Endothelial cell of umbilical vein (primary cell): Measurements from ENCODE around the gene CCDC88B. TPM values are rescaled to one million over a fixed set of nuclear protein-coding genes. Genes with fewer than 3 reads are reported as not detected.

Experiments
- BruUV-seq: library from RNA; stranded (reverse); fragments of 400-500 nt; replicated peaks from 2 replicates; lab custom pipeline; 2021; lab: Mats Ljungman, UMichigan
- CTCF ChIA-PET: fragments of 300-600, 350-600 bp; sonication (Branson Sonifier 250); formaldehyde crosslinking; loops from one replicate; lab custom pipeline; 2021; ENCODE audit warnings: antibody characterized with exemption, inconsistent platforms; lab: Charles Lee
- POLR2A ChIA-PET: fragments of 300-600, 350-600 bp; sonication (Branson Sonifier 250); formaldehyde crosslinking; loops from one replicate; lab custom pipeline; 2021; ENCODE audit warnings: antibody characterized with exemption, inconsistent platforms; lab: Charles Lee
- DNase-seq: peaks from one replicate; pipeline ENCODE4 v3.0.0-alpha.2; 2011; ENCODE audit warnings: low read depth, low spot score
- FAIRE-seq: peaks from 2 replicates; lab custom pipeline; 2011; peaks lifted over from hg19 to GRCh38; lab: Jason Lieb, UNC
- H2AFZ ChIP-seq: 2 replicates; pipeline ENCODE4 v1.6.0; 2012; ENCODE audit warnings: low read depth, low read length, control low read depth, inconsistent platforms
- H3K27ac ChIP-seq: 2 replicates; pipeline ENCODE4 v1.5.1; 2011; ENCODE audit warnings: low read depth, mild to moderate bottlenecking, control low read depth, low read length, moderate library complexity; ENCODE audit not compliant: insufficient read depth
- H3K27me3 ChIP-seq, 2 experiments: 2 replicates each; pipeline versions ENCODE4 v1.6.0 to v1.6.1; 2011; ENCODE audit warnings: low read length in 2 of 2, mixed read lengths in 1 of 2; ENCODE audit not compliant: control insufficient read depth in 2 of 2, insufficient read depth in 2 of 2
- H3K36me3 ChIP-seq, 2 experiments: 2 replicates in 1 of 2; 3 replicates in 1 of 2; pipeline ENCODE4 v1.5.1; 2011; ENCODE audit warnings: low read length in 2 of 2, mild to moderate bottlenecking in 1 of 2, moderate library complexity in 1 of 2; ENCODE audit not compliant: control insufficient read depth in 2 of 2, insufficient read depth in 2 of 2; ENCODE audit errors: extremely low read depth in 1 of 2
- H3K4me1 ChIP-seq: 3 replicates; pipeline ENCODE4 v1.5.1; 2011; ENCODE audit warnings: mild to moderate bottlenecking, low read length; ENCODE audit not compliant: control insufficient read depth, insufficient read depth; ENCODE audit errors: extremely low read depth
- H3K4me2 ChIP-seq: 2 replicates; pipeline ENCODE4 v1.6.1; 2011; ENCODE audit warnings: low read length, control low read depth, mixed read lengths; ENCODE audit not compliant: insufficient read depth
- H3K4me3 ChIP-seq, 3 experiments: fragments of 200-600 bp in 1 of 3; sonication (generic), shearing (Covaris generic) in 1 of 3; replicated peaks in 1 of 3; 2 replicates each; pipeline ENCODE4 v1.5.1; 2011 to 2016; ENCODE audit warnings: control low read depth in 3 of 3, low read length in 3 of 3, mild to moderate bottlenecking in 2 of 3, inconsistent platforms in 1 of 3, low read depth in 1 of 3, moderate library complexity in 1 of 3; ENCODE audit not compliant: insufficient read depth in 1 of 3
- H3K79me2 ChIP-seq: 2 replicates; pipeline ENCODE4 v1.6.0; 2012; ENCODE audit warnings: low read length, inconsistent platforms; ENCODE audit not compliant: control insufficient read depth, insufficient read depth
- H3K9ac ChIP-seq: replicated peaks from 2 replicates; pipeline ENCODE3; 2011; ENCODE audit warnings: low read length, control low read depth; ENCODE audit not compliant: insufficient read depth; ENCODE audit errors: extremely low read depth
- H3K9me1 ChIP-seq: replicated peaks from 3 replicates; pipeline ENCODE4 v1.6.0; 2011; ENCODE audit warnings: mild to moderate bottlenecking, low read length; ENCODE audit not compliant: control insufficient read depth, insufficient read depth; ENCODE audit errors: extremely low read depth
- H3K9me3 ChIP-seq: replicated peaks from 2 replicates; pipeline ENCODE4 v1.5.1; 2012; ENCODE audit warnings: low read length, inconsistent platforms; ENCODE audit not compliant: control insufficient read depth, insufficient read depth
- H4K20me1 ChIP-seq: replicated peaks from 2 replicates; pipeline ENCODE3; 2011; ENCODE audit warnings: mild to moderate bottlenecking, low read length; ENCODE audit not compliant: control insufficient read depth, insufficient read depth; ENCODE audit errors: extremely low read depth
- GATA2 ChIP-seq: IDR thresholded peaks from 2 replicates; pipeline ENCODE4 v1.7.0; 2011; ENCODE audit warnings: low read depth, mild to moderate bottlenecking, moderate library complexity, mixed read lengths, low read length; ENCODE audit not compliant: insufficient read length, insufficient read depth
- JUN ChIP-seq: IDR thresholded peaks from 2 replicates; pipeline ENCODE4 v1.6.1; 2011; ENCODE audit warnings: borderline replicate concordance, low read depth; ENCODE audit not compliant: insufficient read length, insufficient read depth
- MAX ChIP-seq: IDR thresholded peaks from 2 replicates; pipeline ENCODE4 v1.6.1; 2011; ENCODE audit not compliant: insufficient read depth, insufficient read length
- MYC ChIP-seq: IDR thresholded peaks from one replicate; pipeline ENCODE4 v1.6.1; 2011; ENCODE audit warnings: mild to moderate bottlenecking, low read depth, low read length
- POLR2A ChIP-seq: IDR thresholded peaks from 2 replicates; pipeline ENCODE4 v1.6.1; 2012; ENCODE audit warnings: low read depth, mild to moderate bottlenecking, control low read depth, low read length
- dilution Hi-C: fragments of 300-500 bp; cut with MboI; formaldehyde crosslinking; loops from one replicate; pipeline ENCODE4 v1.15.0; 2019; ENCODE audit warnings: low sequenced_read_pairs; ENCODE audit not compliant: extremely low pct_ligation_motif_present
- intact Hi-C: fragments of 100-400 bp; cut with micrococcal nuclease; formaldehyde crosslinking; loops from one replicate; pipeline ENCODE4 v1.10.0; 2022
- polyA plus RNA-seq, 4 experiments: library from polyadenylated mRNA; depleted of rRNA in 3 of 4; stranded (reverse) in 3 of 4; unstranded in 1 of 4; fragments of >200 nt; gene quantifications; 2 replicates each; pipeline versions ENCODE4 v1.2.1 to v1.2.3, GENCODE V29; 2011 to 2012; ENCODE audit warnings: missing spikeins in 1 of 4
- total RNA-seq: library from RNA; stranded (reverse); gene quantifications from 2 replicates; pipeline ENCODE4 v1.2.3, GENCODE V29; 2021
- TF ChIP-seq, protein P1 (sequence below), 2 donors: IDR thresholded peaks; 1 replicate in 1 of 2; 2 replicates in 1 of 2; pipeline ENCODE4 v1.5.1; 2011; ENCODE audit warnings: low read length in 2 of 2, mild to moderate bottlenecking in 2 of 2, moderate library complexity in 2 of 2, control low read depth in 1 of 2, inconsistent platforms in 1 of 2, low read depth in 1 of 2; ENCODE audit not compliant: insufficient read depth in 1 of 2; ENCODE audit errors: extremely low read depth in 1 of 2

Gene CCDC88B
- total and polyA plus RNA-seq, 2 donors (not counting 3 experiments of a cell fraction or from before 2014, with no cell fraction given), result 1.8 to 2.7 TPM

- CTCF ChIA-PET, result interaction anchor here (0.6 to 1.2 kb wide), 6 partner anchors 9 to 53 kb away, joined by 3 to 6 read pairs (median 3); no protein-coding TSS in a partner anchor
- intact Hi-C loops, result no loop called here
- H3K4me3 ChIP-seq, result no peak overlapping the region
- H3K27me3 ChIP-seq, result peaks cover 0 to 5% of the 10 kb centered on the region in 2 experiments
- no peaks in the 10 kb centered on the region for H3K79me2 ChIP-seq
- BruUV-seq, result no TSS peak
- no peak overlapping the region for H3K4me2 ChIP-seq
- POLR2A ChIA-PET, result no interaction called here
- H3K27ac ChIP-seq, result no peak overlapping the region
- no peaks in the 10 kb centered on the region for H3K36me3 ChIP-seq
- no peaks in the 10 kb centered on the region for H4K20me1 ChIP-seq
- no peaks in the 10 kb centered on the region for H3K9me3 ChIP-seq
- H3K9ac ChIP-seq, result no peak overlapping the region
- no peaks in the 10 kb centered on the region for H3K4me1 ChIP-seq
- DNase-seq (no peak), FAIRE-seq (no peak)
- dilution Hi-C loops, result no loop called here
- H2AFZ ChIP-seq, result no peak overlapping the region
- TF ChIP-seq JUN, result no peak
- TF ChIP-seq MAX, result no peak
- no peak for TF ChIP-seq GATA2
- TF ChIP-seq, protein P1, sequence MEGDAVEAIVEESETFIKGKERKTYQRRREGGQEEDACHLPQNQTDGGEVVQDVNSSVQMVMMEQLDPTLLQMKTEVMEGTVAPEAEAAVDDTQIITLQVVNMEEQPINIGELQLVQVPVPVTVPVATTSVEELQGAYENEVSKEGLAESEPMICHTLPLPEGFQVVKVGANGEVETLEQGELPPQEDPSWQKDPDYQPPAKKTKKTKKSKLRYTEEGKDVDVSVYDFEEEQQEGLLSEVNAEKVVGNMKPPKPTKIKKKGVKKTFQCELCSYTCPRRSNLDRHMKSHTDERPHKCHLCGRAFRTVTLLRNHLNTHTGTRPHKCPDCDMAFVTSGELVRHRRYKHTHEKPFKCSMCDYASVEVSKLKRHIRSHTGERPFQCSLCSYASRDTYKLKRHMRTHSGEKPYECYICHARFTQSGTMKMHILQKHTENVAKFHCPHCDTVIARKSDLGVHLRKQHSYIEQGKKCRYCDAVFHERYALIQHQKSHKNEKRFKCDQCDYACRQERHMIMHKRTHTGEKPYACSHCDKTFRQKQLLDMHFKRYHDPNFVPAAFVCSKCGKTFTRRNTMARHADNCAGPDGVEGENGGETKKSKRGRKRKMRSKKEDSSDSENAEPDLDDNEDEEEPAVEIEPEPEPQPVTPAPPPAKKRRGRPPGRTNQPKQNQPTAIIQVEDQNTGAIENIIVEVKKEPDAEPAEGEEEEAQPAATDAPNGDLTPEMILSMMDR (IDR thresholded peaks at IDR 0.05; ENCODE audit: extremely low read depth in 1 of 2, insufficient read depth in 1 of 2, low read depth in 1 of 2, low read length in 2 of 2), result no peak
- TF ChIP-seq POLR2A, result no peak
- H3K9me1 ChIP-seq, result no peaks in the 10 kb centered on the region
Observed at GRCh38 chr11:64396079-64396591, 56.1 kb downstream of the CCDC88B start.

GRCh38 chr11:64400102-64400501, 60.1 kb downstream of the CCDC88B start:
- Histone ChIP-seq H3K9me3 (no peaks in the 10 kb centered on the region), H3K9ac (no peak overlapping the region), H4K20me1 (no peaks in the 10 kb centered on the region), H3K27me3 (peaks cover 2 to 5% of the 10 kb centered on the region in 2 experiments), H3K79me2 (no peaks in the 10 kb centered on the region), H3K36me3 (no peaks in the 10 kb centered on the region), H3K4me1 (no peaks in the 10 kb centered on the region), H3K4me3 (no peak overlapping the region), H3K4me2 (no peak overlapping the region), H3K27ac (no peak overlapping the region), H3K9me1 (no peaks in the 10 kb centered on the region), H2AFZ (no peak overlapping the region)
- intact Hi-C loops (no loop called here), dilution Hi-C loops (no loop called here)
- BruUV-seq, result no TSS peak
- FAIRE-seq (no peak), DNase-seq (no peak)
- ChIA-PET CTCF (no interaction called here), POLR2A (no interaction called here)
- TF ChIP-seq MYC (no peak), GATA2 (no peak)
